NB4 (cell line): Measurements from ENCODE around the gene ABHD14A.

Experiments
- DNase-seq: peaks from one replicate; pipeline ENCODE4 v3.0.0; 2010; ENCODE audit warnings: low read depth
- H3K4me3 ChIP-seq: one replicate; pipeline ENCODE4 v1.5.1; 2011; ENCODE audit warnings: mild to moderate bottlenecking, low read depth, low read length, moderate library complexity
- MYC ChIP-seq: IDR thresholded peaks from 2 replicates; pipeline ENCODE4 v1.6.1; 2011; ENCODE audit warnings: low read depth, low read length
- POLR2A ChIP-seq: IDR thresholded peaks from 2 replicates; pipeline ENCODE4 v1.6.1; 2011; ENCODE audit warnings: mild to moderate bottlenecking; ENCODE audit not compliant: insufficient read length; ENCODE audit errors: extremely low read depth
- TF ChIP-seq, protein P1 (sequence below): IDR thresholded peaks from 2 replicates; pipeline ENCODE4 v1.6.1; 2011; ENCODE audit warnings: low read depth, low read length
- TF ChIP-seq, protein P2 (sequence below): IDR thresholded peaks from one replicate; pipeline ENCODE4 v1.5.1; 2012; ENCODE audit warnings: low read depth, low read length

Gene ABHD14A

DNA sequence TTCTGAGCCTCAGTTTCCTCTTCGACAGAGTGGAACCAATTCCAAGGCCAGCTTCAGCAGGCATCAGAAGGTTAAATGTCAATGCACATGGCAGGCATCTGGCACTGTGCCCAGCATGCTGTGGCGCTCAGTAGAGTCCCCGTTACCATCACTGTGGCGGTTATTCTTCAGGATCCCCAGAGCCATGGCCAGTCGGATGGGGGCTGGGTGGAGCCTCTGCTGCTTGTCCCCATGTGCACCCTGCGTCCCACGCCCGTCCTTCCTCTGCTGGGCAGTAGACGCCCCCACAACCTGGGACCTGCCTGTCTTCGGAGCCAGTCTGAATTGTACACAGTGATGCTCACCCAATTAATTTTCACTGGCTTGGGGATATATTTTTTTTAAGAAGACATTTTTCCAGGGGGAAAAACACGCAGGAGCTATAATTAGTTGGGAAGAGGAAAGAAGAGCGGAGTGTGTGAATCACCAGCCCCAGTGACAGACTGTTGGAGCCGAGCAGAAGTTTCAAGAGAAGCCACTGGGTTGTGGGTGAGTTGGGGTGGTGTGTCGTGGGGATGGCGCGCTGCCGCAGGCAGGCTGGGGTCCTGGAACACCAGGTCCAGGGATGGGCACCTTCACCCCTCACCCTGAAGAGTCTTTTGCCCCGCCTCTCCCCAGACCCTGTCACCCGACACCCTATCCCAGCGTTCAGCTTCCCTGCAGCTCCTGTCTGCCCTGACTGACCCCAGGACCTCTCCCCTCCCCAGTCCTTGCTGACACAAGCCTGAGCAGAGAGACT is 47.6 kb downstream of the ABHD14A start:
- TF ChIP-seq POLR2A (no peak), MYC (0 out of 2 replicates have a peak, but pooled peaks have one; percentile 10)
- TF ChIP-seq, protein P1, sequence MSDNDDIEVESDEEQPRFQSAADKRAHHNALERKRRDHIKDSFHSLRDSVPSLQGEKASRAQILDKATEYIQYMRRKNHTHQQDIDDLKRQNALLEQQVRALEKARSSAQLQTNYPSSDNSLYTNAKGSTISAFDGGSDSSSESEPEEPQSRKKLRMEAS, result peak; percentile 26; the same call in 1 of the 2 replicates
- TF ChIP-seq, protein P2, sequence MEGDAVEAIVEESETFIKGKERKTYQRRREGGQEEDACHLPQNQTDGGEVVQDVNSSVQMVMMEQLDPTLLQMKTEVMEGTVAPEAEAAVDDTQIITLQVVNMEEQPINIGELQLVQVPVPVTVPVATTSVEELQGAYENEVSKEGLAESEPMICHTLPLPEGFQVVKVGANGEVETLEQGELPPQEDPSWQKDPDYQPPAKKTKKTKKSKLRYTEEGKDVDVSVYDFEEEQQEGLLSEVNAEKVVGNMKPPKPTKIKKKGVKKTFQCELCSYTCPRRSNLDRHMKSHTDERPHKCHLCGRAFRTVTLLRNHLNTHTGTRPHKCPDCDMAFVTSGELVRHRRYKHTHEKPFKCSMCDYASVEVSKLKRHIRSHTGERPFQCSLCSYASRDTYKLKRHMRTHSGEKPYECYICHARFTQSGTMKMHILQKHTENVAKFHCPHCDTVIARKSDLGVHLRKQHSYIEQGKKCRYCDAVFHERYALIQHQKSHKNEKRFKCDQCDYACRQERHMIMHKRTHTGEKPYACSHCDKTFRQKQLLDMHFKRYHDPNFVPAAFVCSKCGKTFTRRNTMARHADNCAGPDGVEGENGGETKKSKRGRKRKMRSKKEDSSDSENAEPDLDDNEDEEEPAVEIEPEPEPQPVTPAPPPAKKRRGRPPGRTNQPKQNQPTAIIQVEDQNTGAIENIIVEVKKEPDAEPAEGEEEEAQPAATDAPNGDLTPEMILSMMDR, result no peak
- no peak overlapping the region for H3K4me3 ChIP-seq
- DNase-seq, result peak; percentile 39

DNA sequence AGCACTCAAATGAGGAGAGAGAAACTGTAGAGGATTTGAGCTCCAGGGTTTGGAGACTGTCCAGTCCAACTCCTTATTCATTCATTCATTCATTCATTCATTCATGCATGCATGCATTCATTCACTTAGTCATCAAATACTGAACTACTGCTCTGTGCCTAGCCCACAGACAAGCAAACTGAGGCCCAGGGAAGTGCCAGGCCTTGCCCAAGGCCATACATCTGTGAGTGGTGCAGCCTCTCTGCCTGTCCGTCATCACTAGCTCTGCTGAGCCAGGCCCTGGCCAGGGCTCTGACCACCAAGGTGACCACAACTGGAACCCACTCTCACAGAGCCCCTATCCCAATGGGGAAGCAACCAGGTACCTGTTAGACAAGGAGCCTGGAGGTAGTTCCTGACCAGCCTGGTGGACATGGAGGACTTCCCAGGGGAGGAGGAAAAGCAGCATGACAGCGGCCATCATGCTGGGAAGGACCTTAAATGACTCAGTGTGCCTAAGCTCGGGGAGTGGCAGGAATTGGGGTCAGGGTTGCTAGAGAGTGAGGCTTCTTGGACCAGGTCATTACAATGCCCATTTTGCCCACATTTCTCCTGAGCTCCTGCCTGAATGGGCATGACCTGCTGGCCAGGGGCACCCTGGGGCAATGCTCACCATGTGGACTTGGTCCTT is 48.4 kb downstream of the ABHD14A start:
- DNase-seq, result no peak
- TF ChIP-seq, protein P2, result no peak
- TF ChIP-seq MYC, result no peak
- TF ChIP-seq POLR2A, result no peak
- TF ChIP-seq, protein P1, result no peak
- H3K4me3 ChIP-seq, result no peak overlapping the region

DNA sequence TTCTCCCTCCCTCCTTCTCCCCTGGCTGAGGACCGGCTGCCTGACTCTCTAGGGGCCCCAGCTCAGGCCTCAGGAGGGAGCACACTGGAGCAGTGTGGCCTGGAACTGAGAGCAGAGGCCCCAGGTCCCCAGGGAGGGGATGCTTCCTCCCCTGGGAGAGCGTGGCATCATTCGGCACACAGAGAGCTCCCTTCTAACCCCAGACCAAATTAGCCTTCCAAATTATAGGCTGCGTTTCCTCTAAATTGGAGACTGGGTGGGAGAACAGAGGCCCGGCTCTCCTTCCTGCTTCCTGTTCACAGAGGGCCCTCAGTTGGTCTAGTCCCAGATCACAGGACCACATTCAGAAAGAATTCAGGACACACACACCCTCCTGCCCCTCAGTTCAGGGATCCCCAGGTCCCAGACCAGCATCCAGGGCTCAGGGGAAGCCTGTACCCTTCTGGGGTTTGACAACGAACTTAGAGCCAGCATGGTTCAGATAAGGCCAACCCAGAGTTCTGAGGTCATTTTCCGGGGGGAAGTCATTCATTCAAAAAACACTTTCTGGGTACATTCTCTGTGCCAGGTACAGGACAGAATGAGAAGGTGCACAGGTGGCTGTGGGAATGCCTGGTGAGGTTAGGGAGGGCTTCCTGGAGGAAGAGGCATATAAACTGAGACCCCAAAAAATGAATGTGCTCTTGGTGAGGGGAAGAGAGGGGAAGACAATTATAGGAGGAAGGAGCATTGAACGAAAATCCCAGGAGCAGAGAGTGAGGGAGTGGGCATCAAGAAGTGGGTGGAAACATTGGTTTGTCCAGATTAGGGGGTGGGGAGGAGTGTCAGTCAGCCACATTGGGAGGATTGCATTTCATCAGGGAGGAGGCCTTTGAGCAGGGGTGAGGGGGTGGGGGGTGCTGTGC is 49.2 kb downstream of the ABHD14A start:
- DNase-seq, result peak; percentile 93
- no peak overlapping the region for H3K4me3 ChIP-seq
- TF ChIP-seq POLR2A (no peak), MYC (no peak)
- TF ChIP-seq, protein P1, result no peak
- TF ChIP-seq, protein P2, result no peak

DNA sequence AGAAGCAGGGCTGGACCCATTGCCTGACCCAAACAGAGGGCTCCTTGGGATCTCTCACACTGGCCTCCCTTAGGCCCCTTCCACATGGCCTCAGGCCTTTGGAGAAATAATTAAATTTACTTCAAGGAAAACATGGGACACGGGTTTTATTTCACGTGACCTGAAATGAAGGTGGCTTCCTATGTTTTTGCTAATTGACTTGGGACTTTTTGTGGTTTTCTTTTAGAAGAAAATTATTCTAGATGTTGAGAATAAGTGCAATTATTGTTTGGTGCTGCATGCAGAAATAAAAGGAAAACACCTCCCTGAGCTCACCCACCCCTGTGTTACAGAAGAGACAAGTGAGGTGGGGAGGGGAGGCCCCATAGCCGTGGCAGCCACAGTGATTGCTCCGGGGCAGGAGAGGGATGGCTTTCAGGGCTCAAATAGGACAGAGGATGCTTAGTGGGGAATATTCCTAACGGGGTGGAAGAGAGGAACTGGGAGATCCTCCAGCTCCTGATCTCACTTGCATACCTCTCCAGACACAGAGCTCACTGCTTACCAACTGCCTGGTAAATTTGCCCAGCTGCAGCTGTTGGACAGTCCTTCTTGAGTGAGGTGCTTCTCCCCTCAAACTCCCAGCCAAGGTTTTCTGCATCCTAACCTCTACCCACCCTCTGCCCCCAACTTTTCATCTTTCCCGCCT is 50.0 kb downstream of the ABHD14A start:
- DNase-seq, result no peak
- no peak overlapping the region for H3K4me3 ChIP-seq
- TF ChIP-seq, protein P2, result no peak

DNA sequence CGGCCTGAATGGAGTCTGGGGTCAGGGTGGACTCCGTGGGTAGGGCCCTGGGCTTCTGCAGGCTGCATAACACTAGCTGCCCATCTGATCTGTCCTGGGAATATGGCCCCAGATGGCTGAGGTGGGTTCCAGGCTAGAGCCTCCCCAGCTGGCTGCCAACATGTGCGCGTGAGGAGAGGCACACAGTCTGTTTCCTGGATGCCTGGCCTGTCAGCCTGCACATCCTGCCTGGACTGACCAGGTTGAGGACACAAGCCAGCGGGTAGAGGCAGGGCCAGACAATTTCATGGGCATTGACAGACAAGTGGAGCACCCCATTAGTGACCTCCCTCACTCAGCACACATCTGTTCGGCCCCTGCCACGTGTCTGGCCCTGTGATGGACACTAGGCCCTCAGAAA is 50.6 kb downstream of the ABHD14A start:
- no peak overlapping the region for H3K4me3 ChIP-seq
- no peak for DNase-seq
- TF ChIP-seq MYC (no peak), POLR2A (no peak)
- TF ChIP-seq, protein P2, result no peak
- TF ChIP-seq, protein P1, result no peak
